GM12892 (cell line): ENCODE data around the gene NSRP1.

ENCODE experiments used
- POLR2A ChIP-seq: IDR thresholded peaks from 2 replicates; pipeline ENCODE4 v1.6.1; 2011; ENCODE audit warnings: low read depth, low read length, control low read depth
- TAF1 ChIP-seq: IDR thresholded peaks from 2 replicates; pipeline ENCODE4 v1.6.1; 2011; ENCODE audit warnings: low read depth, mild to moderate bottlenecking, control low read depth, low read length, borderline replicate concordance

- TF ChIP-seq POLR2A (no peak), TAF1 (no peak)
Measured at GRCh38 chr17:30228011-30228410, 111.4 kb downstream of the NSRP1 start.
